Ureter (tissue), 1 donor: Measurements from ENCODE around the gene C6orf15. TPM values are rescaled to one million over a fixed set of nuclear protein-coding genes. Genes with fewer than 3 reads are reported as not detected.

Source experiments
- DNase-seq: peaks from one replicate; pipeline ENCODE4 v3.0.0-alpha.2; 2020; ENCODE audit warnings: low spot score
- total RNA-seq: library from RNA; stranded (reverse); gene quantifications from one replicate; pipeline ENCODE4 v1.2.4, GENCODE V29; 2023
- donor health status: DM: yes; HTN: yes; CAD: no.

The C6orf15 gene
- total RNA-seq, 1 donor from 2014 or later, result not detected

DNA sequence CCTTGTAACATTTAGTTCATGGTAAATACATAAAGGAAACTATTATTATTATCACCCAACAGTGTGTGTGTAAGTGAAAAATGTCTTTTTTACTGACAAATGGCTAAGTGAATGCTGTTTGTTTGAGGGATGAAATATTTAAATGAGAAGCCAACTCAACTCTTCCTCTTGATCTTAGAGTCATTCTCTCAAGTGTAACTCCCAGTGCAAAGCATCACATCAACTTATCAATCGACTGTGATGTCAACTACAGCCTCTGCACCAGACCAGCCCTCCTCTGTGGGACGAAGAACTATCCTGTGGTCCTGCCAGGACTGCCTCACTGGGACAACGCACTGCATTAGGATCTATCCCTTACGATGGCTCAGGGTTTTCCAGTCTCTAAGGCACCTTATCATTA lies 5.3 kb downstream of the C6orf15 start:
- DNase-seq, result no peak

DNA sequence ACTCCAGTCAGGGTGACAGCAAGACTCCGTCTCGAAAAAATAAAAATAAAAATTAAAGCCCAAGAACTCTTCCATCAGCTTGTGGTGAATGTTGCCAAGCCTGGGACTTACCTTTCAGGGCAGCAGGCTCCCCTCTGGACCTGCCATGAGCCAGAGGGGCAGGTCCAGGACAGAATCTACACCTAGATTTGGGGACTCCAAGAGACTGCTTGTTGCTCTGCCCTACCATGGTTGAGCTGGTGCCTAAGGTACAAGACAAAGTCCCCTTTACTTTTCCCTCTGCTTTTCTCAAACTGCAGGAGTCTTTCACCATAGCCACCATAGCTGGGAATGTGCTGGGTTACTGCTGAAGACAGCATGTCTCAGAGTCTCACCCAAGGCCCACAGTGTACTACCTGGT lies 9.2 kb downstream of the C6orf15 start:
- DNase-seq, result no peak

DNA sequence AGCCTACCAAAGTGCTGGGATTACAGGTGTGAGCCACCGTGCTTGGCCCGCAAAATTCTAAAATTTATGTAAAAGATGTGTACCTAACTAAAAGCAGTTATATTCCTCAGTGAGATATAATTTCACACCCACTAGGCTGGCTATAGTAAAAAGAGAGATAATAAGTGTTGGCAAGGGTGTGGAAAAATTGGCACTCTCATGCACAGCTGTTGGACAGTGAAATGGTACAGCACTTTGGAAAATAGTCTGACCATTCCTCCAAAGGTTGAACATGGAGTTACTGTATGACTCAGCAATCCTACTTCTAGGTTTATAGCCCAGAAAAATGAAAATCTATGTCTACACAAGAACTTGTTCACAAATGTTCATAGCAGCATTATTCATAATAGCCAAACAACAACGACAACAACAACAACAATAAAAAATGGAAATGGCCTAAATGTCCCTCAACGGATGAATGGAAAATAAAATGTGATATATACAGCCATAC lies 13.9 kb downstream of the C6orf15 start:
- no peak for DNase-seq

DNA sequence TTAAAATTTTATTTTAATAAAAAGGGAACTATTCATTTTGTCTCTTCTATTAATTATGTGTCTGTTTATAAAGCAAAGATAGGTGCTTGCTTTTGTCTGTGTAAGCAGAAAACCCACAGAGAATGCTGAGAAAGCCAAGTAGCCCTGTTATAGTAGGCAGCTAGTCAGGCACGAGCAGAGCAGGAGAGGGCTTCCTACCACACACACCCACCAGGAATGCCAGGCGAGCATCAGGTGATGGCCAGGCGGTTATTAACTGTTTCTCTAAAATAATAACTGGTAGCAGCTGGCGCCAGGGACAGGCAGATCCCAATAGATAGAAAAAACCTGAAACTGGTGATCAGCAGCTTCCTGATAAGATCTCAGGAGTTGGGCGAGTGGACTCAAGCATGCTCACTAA lies 15.7 kb downstream of the C6orf15 start:
- no peak for DNase-seq

DNA sequence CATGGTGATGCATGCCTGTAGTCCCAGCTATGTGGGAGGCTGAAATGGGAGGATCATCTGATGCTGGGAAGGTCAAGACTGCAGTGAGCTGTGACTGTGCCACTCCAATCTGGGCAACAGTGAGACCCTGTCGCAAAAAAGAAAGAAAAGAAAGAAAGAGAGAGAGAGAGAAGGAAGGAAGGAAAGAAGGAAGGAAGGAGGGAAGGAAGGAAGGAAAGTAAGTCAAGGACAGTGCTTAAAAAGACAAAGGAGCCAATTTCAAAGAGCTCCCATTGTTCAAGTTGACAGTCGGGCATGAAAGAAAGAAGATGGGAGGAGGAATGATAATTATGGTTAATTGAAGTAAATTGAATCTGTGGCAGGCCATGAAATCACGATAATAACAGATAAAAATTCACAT lies 16.2 kb downstream of the C6orf15 start:
- DNase-seq, result no peak

DNA sequence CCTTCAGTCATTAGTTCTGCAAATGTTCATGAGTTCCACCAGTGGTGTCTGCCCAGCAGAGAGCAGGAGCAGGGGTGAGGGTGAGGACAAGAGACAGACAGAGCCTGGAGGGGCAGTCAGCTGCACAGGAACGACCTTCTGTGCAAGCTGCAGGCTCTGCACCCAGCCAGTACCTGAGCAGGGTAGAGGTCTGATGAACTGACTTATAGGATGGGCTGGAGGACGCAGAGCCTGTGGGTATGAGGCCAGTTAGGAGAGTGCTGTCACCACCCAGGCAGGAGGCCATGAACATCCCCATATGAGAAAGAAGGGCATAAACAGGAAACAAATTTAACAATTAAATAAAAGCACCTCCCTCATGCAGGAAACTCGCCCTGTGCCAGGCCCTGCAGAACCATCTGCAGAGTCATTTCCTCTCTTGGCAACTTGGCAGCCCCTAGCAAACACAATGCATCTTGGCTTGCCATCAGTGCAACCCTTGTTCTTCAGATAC lies 17.9 kb downstream of the C6orf15 start:
- no peak for DNase-seq

DNA sequence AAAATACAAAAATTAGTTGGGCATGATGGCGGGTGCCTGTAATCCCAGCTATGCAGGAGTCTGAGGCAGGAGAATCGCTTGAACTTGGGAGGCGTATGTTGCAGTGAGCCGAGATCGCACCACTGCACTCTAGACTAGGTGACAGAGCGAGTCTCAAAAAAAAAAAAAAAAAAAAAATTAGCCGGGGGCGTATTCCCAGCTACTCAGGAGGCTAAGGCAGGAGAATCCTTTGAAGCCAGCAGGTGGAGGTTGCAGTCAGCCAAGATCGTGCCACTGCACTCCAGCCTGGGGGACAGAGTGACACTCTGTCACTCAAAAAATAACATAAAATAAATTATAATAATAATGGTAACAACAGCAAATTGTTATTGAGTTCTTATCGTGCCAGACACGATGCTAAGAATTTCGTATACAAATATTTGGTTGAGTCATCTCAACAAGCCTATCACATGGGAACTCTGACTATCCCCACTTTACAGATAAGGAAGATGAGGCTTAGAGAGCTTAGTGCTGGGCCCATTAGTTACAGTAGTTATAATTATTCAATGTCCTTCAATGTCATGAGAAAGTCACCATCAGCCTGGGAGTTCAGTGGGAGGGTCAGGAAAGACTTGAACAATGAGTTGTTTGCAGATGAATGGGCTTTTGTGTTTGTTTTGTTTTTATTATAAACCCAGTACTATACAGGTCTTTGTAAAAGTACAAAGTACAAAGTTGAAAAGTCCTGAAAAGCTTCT lies 19.4 kb downstream of the C6orf15 start:
- DNase-seq, result no peak

DNA sequence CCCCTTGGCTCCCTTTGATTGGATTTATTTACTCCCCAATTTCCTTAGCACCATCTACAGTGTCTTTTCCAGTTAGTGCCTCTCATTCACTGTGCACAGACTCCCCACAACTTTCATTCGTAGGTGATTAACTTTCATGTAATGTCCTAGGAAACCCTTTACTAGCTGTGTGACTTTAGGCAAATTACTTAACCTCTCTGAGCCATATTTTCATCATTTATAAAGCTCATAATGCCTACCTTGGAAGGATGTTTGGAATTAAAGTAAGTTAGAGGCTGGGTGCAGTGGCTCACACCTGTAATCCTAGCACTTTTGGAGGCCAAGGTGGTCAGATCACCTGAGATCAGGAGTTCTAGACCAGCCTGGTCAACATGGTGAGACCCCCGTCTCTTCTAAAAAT lies 20.1 kb downstream of the C6orf15 start:
- no peak for DNase-seq

DNA sequence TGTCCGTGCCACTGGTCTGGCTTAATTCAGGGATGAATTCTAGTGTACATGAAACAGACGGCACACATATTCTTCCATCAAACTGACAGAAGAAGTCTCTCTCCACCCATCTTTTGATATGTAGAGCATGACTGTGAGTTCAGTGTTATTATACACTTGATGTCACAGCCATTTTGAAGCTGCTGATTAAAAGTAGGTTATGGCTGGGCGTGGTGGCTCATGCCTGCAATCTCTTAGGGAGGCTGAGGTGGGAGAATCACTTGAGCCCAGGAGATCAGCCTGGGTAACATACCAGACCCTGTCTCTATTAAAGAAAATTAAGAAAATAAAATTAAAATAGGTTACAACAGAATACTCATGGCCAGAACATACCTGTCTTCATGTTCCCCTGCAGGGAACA lies 20.7 kb downstream of the C6orf15 start:
- no peak for DNase-seq

DNA sequence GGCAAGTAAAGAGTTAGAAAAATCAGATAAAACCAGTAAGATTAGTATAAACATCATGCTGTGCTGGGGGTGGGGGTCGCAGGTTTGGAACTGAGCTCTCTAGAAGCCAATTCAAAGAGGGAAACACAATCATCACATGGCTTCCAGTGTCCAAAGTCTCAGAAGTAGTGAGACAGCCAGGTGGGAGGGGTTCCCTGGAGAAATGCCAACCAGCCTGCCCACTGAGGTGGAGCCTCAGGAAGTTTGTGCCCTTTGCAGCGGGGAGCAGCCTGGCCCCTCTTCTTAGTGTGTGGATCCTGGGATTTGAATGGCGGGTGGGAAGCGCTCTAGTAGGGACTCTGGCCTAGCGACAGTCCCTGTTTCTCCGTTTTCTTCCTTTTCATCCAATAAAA lies 21.4 kb downstream of the C6orf15 start:
- DNase-seq, result no peak

DNA sequence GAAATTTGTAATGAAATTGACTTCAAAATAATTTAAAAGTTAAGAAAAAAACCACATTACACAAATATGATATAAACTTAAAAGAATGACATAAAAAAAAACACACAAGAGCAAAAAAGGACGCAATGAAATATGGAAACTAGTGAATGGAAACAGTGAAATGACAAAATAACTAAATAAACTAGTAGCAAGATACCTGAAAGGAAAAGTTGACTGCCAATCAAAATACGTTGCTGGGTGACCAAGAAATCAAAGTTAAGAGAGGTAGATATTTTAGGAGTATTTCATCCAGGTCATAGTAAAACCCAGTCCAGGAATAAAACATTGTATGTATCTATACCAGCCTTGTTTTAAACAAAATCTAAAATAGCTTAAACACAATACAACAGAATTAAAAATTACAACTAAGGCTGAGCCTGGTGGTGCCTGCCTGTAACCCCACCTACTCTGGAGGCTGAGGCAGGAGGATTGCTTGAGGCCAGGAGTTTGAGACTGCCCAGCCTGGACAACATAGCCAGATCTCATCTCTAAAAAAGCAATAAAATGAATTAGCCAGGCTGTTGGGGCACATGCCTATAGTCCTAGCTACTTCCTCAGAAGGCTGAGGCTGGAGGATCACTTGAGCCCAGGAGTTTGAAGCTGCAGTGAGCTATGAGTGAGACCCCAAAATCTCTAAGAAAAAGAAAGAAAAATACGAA lies 22.0 kb downstream of the C6orf15 start:
- DNase-seq, result no peak

DNA sequence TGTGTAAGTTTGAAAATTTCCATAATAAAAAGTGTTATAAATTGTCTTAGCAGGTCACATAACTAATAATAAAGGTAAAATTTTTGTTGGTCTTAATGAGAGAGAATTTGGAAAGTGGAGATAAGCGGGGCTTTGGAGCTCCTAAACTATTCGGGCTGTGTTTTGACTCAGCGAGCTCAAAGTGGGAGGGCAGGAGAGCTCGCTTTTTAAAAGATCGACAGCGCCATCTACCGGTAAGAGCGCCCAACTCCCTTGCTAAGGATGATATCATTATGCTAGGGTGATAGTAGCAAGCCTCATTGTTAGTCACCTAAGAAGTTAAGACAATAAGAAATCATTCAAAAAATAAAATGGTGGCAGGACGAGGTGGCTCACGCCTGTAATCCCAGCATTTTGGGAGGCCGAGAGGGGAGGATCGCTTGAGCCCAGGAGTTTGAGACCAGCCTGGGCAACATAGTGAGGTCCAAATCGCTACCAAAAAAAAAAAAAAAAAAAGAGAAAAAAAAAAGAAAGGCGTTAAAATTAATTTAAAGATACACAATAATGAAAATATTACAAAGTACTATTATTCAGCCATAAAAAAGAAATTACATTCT lies 24.8 kb downstream of the C6orf15 start:
- DNase-seq, result peak; percentile 86

DNA sequence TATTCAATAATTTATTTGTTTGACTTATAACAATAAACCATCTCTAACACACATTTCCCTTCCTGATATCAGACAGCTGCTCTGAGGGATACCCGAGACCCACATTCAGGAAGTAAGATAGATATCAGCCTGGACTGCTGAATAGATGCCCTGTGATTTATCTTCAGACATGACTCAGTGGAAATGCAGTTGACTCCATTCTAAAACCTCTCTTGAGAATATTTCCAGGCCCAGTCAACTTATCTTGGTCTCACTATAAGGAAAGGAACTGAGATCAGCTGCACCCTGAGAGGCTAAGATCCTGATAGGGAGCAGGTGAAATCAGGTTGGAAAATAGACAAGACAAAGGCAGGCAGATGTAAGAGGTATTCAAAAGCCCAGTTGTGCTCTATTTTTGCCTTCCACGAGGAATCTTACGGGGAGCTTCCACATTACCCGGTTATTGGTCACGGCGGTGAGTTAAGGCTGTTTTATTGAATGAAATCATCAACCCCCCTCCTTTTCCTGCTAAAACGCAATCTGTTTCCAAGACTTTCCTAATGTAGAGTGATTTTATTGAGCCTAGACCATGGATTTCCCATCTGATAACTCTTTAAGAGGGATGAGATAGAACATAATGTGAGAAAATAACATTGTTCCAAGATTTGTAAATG lies 25.5 kb downstream of the C6orf15 start:
- DNase-seq, result no peak

DNA sequence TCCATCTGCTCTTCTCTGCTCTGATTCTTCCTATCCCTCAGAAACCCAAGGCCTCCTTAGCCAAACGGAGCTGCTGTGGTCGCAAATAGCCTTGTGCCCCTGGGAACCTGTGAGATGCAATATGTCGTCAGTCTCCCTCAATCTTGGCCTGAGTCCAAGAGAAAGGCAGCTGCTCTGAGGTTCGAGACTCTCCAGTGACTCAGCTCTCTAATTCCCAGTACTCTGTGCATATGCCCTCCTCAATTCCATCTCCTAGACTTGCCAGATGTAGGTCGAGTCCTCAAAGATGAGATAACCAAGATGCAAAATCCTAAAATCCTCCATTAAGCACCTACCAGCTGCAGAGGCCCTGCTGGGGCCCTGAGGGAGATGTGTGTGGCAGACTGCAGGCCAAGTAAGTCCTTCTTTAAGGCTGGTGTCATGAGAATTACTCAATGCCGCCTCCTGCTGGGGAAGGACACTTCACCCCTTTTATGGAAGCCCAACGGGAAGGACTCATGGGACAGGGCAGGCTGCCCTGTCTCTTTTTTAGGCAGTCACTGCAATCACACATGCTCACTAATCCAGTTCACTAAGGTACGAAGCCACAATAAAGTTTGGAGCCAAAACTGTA lies 28.5 kb downstream of the C6orf15 start:
- DNase-seq, result no peak

DNA sequence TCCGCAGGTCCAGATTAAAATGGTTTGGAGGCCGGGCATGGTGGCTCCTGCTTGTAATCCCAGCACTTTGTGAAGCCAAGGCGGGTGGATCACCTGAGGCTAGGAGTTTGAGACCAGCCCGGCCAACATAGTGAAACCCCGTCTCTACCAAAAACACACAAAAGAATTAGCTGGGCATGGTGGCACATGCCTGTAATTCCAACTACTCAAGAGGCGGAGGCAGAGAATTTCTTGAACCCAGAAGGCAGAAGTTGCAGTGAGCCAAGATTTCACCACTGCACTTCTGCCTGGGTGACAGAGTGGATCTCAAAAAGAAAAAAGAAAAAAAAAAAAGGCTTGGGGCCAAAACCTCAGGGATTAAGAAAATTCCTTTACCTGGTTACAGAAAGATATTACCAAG lies 30.5 kb downstream of the C6orf15 start:
- no peak for DNase-seq

DNA sequence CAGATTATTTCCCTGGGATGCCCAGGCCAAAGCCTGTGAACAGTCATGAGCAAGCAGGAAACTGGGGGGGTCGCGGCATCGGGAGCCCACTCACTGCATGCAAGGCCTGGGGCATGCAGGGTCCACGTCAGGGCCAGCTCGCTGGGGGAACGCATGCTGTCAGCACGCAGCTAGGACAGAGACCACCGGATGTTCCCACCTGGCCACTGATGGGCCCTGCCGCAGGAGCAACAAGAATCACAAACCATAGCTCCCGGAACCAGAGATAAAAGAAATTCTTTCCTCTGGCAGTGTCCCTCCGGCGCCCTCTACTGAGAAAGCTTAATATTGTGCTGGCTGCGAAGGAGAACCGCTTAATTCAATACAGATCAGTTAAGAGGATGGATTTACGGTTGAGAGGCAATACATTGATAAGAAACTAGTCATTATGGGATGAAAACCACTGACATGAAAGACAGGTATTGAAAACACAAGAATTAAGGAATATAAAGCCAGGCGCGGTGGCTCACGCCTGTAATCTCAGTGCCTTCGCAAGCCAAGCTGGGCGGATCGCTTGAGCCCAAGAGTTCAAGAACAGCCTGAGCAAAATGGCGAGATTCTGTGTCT lies 32.6 kb downstream of the C6orf15 start:
- DNase-seq, result peak; percentile 76

DNA sequence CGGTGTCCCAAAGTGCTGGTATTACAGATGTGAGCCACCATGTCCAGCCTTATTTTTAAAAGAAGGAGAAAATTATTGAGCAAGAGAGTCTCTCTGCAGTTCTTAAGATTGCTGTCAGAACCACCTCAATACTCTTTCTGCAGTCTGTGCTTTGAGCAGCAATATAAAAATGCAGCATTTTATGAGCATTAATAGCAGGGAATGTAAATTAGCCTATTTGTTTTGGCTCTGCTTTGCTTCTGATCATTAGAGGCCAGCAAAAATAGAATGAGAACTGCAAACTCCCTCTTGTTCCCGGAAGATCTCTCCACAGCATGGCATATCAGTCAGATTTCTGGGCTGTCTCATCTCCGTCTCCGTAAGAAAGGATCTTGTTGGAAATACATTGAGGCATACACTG lies 35.8 kb downstream of the C6orf15 start:
- no peak for DNase-seq

DNA sequence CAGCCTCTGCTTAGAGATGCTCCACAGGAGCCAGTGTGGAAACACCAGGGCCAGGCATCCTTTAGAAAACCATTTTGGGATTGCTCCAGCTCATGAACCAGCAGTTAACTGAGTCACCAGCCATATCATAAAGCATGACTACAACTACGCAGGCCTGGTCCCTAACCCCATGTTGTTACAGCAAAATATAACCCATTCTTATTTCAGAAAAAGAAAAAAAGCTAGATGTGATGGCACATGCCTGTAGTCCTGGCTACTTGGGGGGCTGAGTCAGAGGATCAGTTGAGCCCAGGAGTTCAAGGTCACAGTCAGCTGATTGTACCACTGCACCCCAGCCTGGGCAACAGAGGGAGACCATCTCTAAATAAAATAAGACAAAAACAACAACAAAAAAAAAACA lies 36.8 kb downstream of the C6orf15 start:
- no peak for DNase-seq

DNA sequence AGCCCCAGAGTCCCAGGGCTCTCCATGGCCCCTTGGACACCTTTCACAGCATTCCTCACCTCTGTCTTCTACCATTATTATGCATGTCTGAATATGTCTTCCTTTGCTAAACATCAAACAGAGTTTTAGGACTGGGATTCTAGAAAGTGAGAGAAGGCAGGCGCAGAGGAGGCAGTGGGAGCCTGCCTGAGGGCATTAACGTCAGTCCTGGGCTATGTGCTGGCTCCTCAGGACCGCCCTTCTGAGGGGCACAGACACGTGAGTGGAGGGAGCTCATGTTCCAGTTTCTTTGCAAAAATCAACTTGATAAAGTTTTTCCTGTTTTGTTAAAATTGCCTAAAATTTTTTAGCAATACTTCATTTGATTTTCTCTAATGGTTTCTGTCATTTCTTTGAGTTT lies 38.0 kb downstream of the C6orf15 start:
- DNase-seq, result no peak

DNA sequence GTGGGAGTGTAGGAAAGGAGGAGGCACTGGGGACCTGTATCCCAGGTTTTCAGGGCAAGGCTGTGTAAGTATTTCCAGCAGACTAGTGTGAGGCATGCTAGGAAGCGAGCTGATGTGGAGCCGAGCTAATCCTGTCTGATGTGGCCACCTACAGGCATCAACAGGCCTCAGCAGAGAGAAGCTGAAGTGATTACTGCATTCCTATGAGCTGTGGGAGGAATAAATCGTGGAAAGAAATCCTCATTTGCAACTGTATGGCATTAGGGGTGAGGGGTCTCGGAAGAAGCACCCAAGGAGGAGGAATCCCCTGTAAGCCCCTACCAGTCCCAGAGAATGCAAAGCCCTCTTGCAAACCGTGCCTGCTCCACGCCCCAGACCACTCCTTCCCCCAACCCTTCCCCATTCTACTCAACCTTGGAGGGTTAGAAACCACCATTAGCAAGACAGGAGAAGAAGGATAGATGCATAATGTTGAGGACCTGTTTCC lies 41.6 kb downstream of the C6orf15 start:
- peak; percentile 60 for DNase-seq

DNA sequence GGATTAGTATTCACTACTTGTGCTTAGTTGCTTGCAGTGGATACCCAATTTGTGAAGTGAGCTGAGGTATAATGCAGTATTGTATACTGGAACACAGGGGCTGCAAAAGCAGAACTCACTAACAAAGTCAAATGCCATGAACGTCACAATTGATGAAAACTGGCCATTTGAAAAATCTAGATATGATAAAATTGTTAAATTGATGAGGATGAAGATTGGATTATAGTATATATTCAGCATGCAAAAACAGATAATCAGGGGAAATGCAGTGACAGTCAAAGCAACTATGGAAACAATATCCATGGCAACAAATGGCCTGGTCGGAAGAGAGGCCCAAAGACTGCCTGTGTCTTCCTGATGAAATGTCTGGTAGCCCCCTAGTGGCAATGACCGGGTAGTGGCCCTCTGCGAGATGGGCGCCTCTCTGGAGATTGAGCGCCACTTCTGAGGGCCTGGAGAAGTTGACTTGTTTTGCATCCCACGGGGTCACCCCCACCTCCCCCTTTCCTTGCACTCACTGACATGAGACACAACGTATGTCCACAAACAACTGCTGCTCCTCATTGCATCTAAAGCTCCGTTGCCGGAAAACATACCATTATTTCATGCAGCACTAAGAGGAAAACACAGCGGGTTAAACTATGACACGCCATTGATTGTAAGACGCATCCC lies 43.6 kb downstream of the C6orf15 start:
- DNase-seq, result peak; percentile 81
